A673 (cell line): ENCODE results near the gene SHISAL2A. TPM values are rescaled to one million over a fixed set of nuclear protein-coding genes. Genes with fewer than 3 reads are reported as not detected.

Experiments used
- BruUV-seq: library from RNA; stranded (reverse); fragments of 400-500 nt; replicated peaks from 2 replicates; lab custom pipeline; 2021; lab: Mats Ljungman, UMichigan
- CTCF ChIA-PET: fragments of 300-600 bp; sonication (Branson Sonifier 250); formaldehyde crosslinking; loops from one replicate; lab custom pipeline; 2022; ENCODE audit warnings: antibody characterized with exemption; lab: Charles Lee
- POLR2A ChIA-PET: fragments of 300-600 bp; sonication (Branson Sonifier 250); formaldehyde crosslinking; loops from one replicate; lab custom pipeline; 2022; ENCODE audit warnings: antibody characterized with exemption; ENCODE audit not compliant: low non-redundant PET; lab: Charles Lee
- DNase-seq: peaks from one replicate; pipeline ENCODE4 v3.0.0-alpha.2; 2015; ENCODE audit warnings: low spot score
- H3K27ac ChIP-seq: fragments of 200-600 bp; sonication (generic); 2 replicates; pipeline ENCODE4 v1.5.1; 2016; ENCODE audit warnings: mixed run types, low read depth, mild to moderate bottlenecking, mixed read lengths, antibody characterized with exemption, low read length; ENCODE audit not compliant: poor library complexity, severe bottlenecking
- H3K27me3 ChIP-seq: fragments of 200-600 bp; sonication (generic); replicated peaks from 2 replicates; pipeline ENCODE4 v1.6.1; 2017; ENCODE audit warnings: mixed run types, low read depth, mild to moderate bottlenecking, mixed read lengths, antibody characterized with exemption, low read length; ENCODE audit not compliant: insufficient read depth, poor library complexity
- H3K36me3 ChIP-seq: fragments of 200-600 bp; sonication (generic); 2 replicates; pipeline ENCODE4 v1.6.1; 2016; ENCODE audit warnings: mixed run types, mild to moderate bottlenecking, mixed read lengths, antibody characterized with exemption, low read length; ENCODE audit not compliant: insufficient read depth, poor library complexity, severe bottlenecking
- H3K4me1 ChIP-seq: fragments of 200-600 bp; sonication (generic); 2 replicates; pipeline ENCODE4 v1.6.1; 2017; ENCODE audit warnings: mixed run types, mild to moderate bottlenecking, mixed read lengths, antibody characterized with exemption, low read length; ENCODE audit not compliant: insufficient read depth, poor library complexity, severe bottlenecking
- H3K4me3 ChIP-seq: fragments of 200-600 bp; sonication (generic); 2 replicates; pipeline ENCODE4 v1.5.1; 2016; ENCODE audit warnings: low read depth, mixed run types, mild to moderate bottlenecking, mixed read lengths, low read length; ENCODE audit not compliant: poor library complexity, severe bottlenecking
- H3K9me3 ChIP-seq: fragments of 200-600 bp; sonication (generic); 2 replicates; pipeline ENCODE4 v1.6.1; 2016; ENCODE audit warnings: mixed run types, low read depth, mild to moderate bottlenecking, mixed read lengths, antibody characterized with exemption, low read length; ENCODE audit not compliant: poor library complexity, severe bottlenecking
- EZH2 ChIP-seq: fragments of 200-600 bp; sonication (generic); IDR thresholded peaks from 2 replicates; pipeline ENCODE4 v1.6.1; 2017; ENCODE audit warnings: borderline replicate concordance, low read depth, mild to moderate bottlenecking, mixed read lengths, antibody characterized with exemption, low read length; ENCODE audit not compliant: poor library complexity, severe bottlenecking
- intact Hi-C: fragments of 100-400 bp; cut with micrococcal nuclease; formaldehyde crosslinking; loops from one replicate; pipeline ENCODE4 v1.10.0; 2022; ENCODE audit not compliant: unreplicated experiment
- total RNA-seq: library from RNA; stranded (reverse); gene quantifications from 2 replicates; pipeline ENCODE4 v1.2.3, GENCODE V29; 2021
- TF ChIP-seq, protein P1 (sequence below): fragments of 300-800, 200-600 bp; sonication (generic); conservative IDR thresholded peaks from 2 replicates; pipeline ENCODE4 v1.5.1; 2017; ENCODE audit warnings: low read depth, mild to moderate bottlenecking, antibody characterized with exemption, low read length, moderate library complexity, mixed read lengths

Gene SHISAL2A
- total RNA-seq, 1 experiment from 2014 or later: not detected

DNA sequence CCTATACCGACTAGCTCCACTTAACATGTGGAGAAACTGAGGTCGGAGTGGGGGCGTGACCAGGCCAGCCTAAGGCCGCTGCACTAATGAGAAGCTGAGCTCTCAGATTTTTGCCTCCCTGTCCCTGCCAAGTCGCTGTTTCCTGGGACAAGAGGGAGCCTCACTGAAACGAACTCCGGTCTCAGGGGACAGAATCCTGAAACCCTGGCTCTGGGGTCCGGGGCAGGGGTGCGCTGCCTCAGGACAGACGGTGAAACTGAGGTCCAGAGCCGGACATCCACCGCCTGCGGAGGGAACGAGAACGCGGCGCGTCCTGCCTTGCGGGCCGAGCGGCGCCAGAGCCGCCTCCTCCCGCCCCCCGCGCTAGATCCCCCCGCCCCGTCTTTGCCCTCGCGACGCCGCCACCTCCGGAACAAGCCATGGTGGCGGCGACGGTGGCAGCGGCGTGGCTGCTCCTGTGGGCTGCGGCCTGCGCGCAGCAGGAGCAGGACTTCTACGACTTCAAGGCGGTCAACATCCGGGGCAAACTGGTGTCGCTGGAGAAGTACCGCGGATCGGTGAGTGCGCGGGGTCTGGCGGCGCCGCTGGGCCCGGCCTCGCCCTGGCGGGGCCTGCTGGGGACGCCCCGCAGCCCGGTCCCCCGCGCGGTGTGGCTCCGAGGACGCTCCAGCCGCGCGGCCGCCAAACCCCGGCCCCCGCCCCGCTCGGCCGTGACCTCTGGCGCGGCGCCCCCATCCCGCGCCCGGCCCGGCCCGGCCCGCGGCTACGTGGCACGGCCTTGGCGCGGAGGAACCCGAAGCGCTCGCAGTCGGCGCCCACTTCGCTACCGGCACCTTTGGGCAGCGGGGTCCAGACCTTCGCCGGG, 30.7 kb upstream of the SHISAL2A start, which contains the start of gene GPX7:
Gene GPX7 (plus strand): TSS at position 381 of the 865 bp plus-strand sequence. CDS start 39 bp downstream, at position 420.
- H3K4me3 ChIP-seq: peak within 1 kb of the TSS; percentile 61
- H3K27me3 ChIP-seq: no peaks in the 10 kb centered on the region
- TF ChIP-seq, protein P1, sequence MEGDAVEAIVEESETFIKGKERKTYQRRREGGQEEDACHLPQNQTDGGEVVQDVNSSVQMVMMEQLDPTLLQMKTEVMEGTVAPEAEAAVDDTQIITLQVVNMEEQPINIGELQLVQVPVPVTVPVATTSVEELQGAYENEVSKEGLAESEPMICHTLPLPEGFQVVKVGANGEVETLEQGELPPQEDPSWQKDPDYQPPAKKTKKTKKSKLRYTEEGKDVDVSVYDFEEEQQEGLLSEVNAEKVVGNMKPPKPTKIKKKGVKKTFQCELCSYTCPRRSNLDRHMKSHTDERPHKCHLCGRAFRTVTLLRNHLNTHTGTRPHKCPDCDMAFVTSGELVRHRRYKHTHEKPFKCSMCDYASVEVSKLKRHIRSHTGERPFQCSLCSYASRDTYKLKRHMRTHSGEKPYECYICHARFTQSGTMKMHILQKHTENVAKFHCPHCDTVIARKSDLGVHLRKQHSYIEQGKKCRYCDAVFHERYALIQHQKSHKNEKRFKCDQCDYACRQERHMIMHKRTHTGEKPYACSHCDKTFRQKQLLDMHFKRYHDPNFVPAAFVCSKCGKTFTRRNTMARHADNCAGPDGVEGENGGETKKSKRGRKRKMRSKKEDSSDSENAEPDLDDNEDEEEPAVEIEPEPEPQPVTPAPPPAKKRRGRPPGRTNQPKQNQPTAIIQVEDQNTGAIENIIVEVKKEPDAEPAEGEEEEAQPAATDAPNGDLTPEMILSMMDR: no peak
- TF ChIP-seq EZH2: no peak
- no peaks in the 10 kb centered on the region for H3K36me3 ChIP-seq
- peak within 1 kb of the TSS; percentile 71 for H3K27ac ChIP-seq
- intact Hi-C loops: no loop called here
- peak; percentile 58 for DNase-seq
- no peaks in the 10 kb centered on the region for H3K9me3 ChIP-seq
- peaks cover 13% of the 10 kb centered on the region for H3K4me1 ChIP-seq
- POLR2A ChIA-PET: interaction anchor here (0.6 kb wide), 1 partner anchor 34 kb away, joined by 4 read pairs; no protein-coding TSS in a partner anchor
- BruUV-seq: no TSS peak
- CTCF ChIA-PET: no interaction called here

DNA sequence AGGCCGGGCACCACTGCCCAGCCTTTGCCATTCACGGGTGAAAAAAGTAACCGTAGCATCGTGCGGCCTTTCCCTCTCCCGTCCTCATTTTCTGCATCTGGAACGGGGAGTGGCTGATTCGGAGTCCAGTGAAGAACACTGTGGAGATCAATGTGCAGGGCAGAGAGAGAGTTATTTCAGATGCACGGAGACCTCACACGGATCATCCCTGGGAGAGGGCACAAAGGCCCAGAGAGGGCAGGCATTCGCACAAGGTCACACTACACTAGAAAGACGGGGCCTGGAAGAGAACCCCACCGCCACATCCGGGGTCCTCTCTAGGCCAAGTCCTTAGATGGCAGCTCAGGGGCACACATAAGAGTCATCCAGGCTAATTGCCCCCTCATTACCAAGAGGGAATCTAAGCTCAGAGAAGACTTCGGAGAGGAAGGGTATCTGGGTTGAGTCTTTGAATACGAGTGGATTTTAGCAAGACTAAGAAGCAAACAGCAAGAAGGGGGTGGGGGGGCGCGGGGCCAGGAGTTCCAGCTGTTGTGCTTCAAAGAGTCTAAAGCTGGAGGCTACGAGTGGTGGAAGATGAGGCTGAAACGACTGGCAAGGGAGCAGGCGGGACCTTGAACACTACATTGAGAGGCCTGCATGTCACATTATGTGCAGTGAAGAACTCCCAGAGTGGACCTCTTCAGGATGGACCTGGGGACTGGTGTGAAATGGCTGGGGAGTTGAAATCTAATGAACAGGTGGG, 29.9 kb upstream of the SHISAL2A start:
- peak overlapping the region; percentile 71 for H3K27ac ChIP-seq
- no TSS peak for BruUV-seq
- POLR2A ChIA-PET: no interaction called here
- no peaks in the 10 kb centered on the region for H3K36me3 ChIP-seq
- intact Hi-C loops: no loop called here
- H3K4me3 ChIP-seq: peak overlapping the region; percentile 61
- H3K27me3 ChIP-seq: no peaks in the 10 kb centered on the region
- CTCF ChIA-PET: no interaction called here
- no peak for TF ChIP-seq EZH2
- TF ChIP-seq, protein P1: no peak
- peaks cover 13% of the 10 kb centered on the region for H3K4me1 ChIP-seq
- DNase-seq: peak; percentile 23
- no peaks in the 10 kb centered on the region for H3K9me3 ChIP-seq

DNA sequence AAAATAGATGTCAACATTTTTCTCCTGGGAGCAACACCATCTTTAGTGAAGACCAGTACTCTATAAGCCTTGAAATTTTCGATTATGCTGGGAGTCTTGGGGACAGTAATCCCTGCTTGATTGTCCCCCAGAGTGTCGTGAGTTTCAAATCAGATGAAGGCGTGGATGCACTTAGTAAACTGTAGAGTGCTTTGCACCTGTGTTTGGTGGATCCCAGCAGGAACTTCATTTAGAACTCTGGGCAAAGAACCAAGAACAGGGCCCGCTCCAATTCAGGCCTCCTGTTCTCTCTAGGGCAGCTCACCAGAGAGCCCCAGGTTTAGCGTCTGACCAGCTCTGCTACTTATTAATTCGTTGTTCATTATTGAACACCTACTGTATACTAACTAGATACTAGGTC, 29.3 kb upstream of the SHISAL2A start:
- H3K27me3 ChIP-seq: no peaks in the 10 kb centered on the region
- POLR2A ChIA-PET: no interaction called here

More for the DNA sequence above, 29.3 kb upstream of the SHISAL2A start:
- TF ChIP-seq, protein P1: no peak
- TF ChIP-seq EZH2: no peak
- no peak for DNase-seq
- intact Hi-C loops: no loop called here
- Histone ChIP-seq H3K36me3 (peaks cover 4% of the 10 kb centered on the region), H3K9me3 (no peaks in the 10 kb centered on the region), H3K27ac (no peak overlapping the region), H3K4me1 (peaks cover 13% of the 10 kb centered on the region), H3K4me3 (no peak overlapping the region)
- CTCF ChIA-PET: no interaction called here
- BruUV-seq: no TSS peak
